ENCODE results near the gene TUBGCP4.
A peak's percentile ranks its signal among the peaks of the same experiment; 100 is the strongest.

TUBGCP4 gene

DNA sequence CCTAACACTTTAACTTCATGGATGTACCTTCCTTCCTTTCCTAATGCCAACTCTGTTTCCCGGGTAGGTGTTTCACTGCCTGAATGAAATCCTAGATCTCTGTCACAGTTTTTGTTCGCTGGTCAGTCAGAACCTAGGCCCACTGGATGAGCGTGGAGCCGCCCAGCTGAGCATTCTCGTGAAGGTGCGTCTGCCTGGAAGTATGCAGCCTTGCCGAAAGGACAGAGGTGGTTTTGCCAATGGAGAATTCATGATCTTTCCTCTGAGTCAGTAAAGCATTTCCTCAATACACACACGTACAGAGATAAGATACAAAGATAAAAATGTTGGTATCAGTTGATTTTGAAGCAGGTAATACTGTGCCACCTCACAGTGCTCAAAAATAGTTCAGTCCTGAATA, 32.7 kb downstream of the TUBGCP4 start:
- no peak for DNase-seq (ENCODE audit: low read depth in 2 of 2)

GRCh38 chr15:43404130-43404529, 33.2 kb downstream of the TUBGCP4 start:
- no peak for DNase-seq (ENCODE audit: low read depth in 2 of 2)

- DNase-seq (ENCODE audit: low read depth in 2 of 2), result no peak
These were observed 35.3 kb downstream of the TUBGCP4 start for GRCh38 chr15:43406189-43406588.

DNA sequence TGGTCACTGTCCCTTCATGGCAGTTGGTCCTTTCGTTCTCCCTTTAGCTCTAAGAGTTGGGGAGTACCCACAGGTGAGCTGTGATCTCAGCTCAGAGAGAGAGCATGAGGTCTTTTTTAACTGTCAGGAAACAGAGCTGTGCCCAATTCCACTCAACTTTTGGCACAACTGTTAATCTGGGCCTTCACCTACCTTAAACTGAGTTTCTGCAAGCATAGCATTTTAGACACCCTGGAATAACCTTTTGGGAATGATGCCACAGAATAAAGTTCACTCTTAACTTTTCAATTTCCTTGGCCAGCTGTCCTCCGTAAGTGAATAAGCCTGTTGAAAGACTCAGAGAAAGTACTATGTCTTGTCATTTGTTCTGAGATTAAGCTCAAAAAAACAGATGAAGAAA, 35.9 kb downstream of the TUBGCP4 start:
- no peak for DNase-seq (ENCODE audit: low read depth in 2 of 2)

- DNase-seq (ENCODE audit: low read depth in 2 of 2), result no peak
These were observed 37.9 kb downstream of the TUBGCP4 start for GRCh38 chr15:43408789-43409188.

DNA sequence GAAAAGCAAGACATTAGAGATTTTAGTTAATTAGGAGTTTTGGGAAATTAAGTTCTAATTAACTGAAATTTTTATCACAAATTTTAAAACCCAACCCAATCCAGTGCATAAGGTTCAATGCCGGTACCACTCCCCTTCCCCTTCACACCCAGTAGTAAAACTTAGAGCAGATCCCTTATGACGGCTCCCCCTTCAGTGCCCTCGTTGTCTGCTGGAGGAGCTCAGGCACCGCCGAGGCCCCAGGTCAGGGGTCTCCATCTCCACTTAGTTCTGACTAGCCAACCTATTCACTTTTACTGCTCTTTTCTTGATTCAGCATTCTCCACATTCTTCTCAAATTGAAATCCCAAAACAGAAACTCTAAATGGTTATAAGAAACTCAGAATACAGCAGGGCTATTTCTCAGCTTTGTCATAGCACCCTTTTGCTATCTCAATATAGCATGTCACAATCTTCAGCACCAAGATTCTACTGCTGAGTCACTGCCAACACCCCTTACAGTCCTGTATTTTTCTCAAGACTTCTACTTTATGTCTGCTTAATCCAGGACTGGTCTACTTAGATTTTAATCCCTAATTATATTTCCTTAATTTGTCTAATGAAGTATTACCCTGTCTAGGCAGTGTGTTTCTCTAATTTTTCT, 39.8 kb downstream of the TUBGCP4 start:
- no peak for DNase-seq (ENCODE audit: low read depth in 2 of 2)

- no peak for DNase-seq (ENCODE audit: low read depth in 2 of 2)
These were observed 41.2 kb downstream of the TUBGCP4 start for GRCh38 chr15:43412096-43412495.

DNA sequence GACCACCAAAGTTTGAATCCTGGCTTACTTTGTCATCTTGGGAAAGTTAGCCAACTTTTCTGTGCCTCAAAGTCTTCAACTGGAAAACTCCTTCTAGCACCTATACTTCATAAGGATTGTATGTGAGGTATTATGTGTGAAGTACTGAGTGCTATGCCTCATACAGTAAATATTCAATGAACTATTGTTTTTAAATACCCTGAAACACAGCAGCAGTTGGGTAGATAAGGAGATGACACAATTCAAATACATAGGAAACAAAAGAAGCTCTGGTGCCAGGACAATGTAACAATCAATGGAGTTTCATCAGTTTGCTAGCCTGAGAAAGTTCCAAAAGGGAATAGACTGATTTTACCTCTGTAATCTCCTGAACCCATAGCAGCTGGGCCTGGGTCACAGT, 43.3 kb downstream of the TUBGCP4 start:
- no peak for DNase-seq (ENCODE audit: low read depth in 2 of 2)

DNA sequence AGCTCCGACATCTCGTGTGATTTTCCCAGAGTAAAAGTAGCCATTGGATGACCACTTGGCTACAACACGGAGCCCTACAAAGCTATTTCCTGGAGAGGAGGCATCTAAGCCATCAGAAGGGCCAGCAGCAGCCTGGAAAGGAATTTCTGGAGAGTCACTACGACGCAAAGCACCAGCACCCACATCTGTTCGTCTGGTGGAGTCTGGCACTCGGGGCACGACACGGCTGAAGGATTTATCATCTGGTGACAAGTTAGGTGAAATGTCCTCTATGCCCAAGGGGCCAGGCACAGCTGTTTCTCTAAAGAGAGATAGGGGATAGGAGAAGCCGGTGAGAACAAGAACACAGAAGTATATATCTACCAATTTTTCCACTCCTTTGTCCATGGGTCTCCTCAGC, 49.5 kb downstream of the TUBGCP4 start:
- DNase-seq (ENCODE audit: low read depth in 2 of 2), result no peak

DNA sequence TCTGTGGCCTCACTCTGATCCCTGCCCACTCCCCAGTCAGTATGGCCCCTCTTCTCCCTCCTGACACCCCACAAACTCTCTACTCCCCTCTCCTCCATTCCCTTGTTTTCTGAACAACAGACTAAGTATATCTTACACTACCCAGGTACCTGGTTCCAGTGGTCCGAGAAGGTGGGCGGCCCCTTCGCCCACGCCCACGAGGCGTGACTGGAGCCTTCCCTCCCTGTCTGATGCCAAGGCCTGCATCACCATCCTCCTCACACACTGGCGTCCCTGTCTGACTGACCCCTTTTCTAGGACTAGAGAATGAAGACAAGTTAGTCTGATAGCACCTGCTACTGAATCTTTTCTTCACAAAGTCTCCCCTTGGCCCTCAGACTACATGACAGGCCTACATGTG, 50.0 kb downstream of the TUBGCP4 start:
- no peak for DNase-seq (ENCODE audit: low read depth in 2 of 2)

DNA sequence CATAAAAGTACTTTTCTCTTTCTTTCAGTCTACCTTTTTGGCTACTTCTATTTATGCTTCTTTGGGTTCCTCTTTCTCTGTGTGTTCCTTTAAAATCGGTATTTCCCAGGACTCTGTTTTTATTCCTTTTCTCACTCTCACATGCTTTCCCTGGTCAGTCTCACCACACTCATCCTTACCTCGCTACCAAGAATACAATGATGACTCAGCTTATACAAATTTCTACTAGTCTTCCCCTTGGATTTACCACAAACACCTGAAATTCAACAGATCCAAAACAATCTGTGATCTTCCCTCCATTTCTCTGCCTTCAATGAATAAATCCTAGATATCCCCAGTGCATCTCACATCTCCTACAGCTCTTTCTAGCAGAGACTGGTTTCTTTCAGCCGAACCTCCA, 52.9 kb downstream of the TUBGCP4 start:
- DNase-seq (ENCODE audit: low read depth in 2 of 2), result no peak

GRCh38 chr15:43429687-43430086, 58.8 kb downstream of the TUBGCP4 start:
- DNase-seq (ENCODE audit: low read depth in 2 of 2), result no peak

DNA sequence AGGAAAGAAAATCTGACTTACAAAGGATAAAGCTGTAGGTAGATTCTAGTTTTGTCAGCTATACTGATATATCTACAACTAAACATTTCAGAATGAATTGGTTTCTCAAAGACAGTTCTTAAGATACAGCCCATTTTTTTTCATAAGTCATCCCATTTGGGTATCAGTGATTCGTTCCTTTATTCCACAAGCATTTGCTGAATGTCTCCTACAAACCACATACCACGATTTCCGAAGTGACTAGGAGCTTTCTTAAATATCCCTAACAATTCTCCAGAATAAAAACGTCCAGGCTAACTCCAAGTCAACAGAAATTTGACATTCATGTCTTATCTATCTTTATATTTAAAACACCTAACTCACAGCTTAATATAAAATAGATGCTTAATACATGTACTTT, 62.3 kb downstream of the TUBGCP4 start:
- no peak for DNase-seq (ENCODE audit: low read depth in 2 of 2)

- no peak for DNase-seq (ENCODE audit: low read depth in 2 of 2)
These were observed 62.9 kb downstream of the TUBGCP4 start for GRCh38 chr15:43433661-43434303.

DNA sequence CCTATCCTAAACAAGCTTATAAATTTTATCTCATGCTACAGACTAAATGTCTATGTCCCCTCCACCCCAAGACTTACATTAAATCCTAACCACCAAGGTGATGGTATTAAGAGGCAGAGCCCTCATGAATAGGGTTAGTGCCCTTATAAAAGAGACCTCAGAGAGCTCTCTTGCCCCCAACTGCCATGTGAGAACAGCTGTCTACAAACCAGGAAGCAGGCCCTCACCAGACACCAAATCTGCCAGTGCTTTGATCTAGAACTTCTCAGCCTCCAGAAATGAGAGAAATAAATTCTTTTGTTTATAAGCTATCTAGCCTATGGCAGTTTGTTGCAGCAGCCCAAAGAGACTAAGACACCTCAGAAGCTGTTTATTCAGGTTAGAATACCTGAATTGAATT, 63.5 kb downstream of the TUBGCP4 start:
- DNase-seq (ENCODE audit: low read depth in 2 of 2), result no peak

GRCh38 chr15:43436395-43436794, 65.5 kb downstream of the TUBGCP4 start:
- DNase-seq (ENCODE audit: low read depth in 2 of 2), result no peak

GRCh38 chr15:43439268-43439667, 68.4 kb downstream of the TUBGCP4 start:
- no peak for DNase-seq (ENCODE audit: low read depth in 2 of 2)

- peak; percentile 1 to 9 for DNase-seq (ENCODE audit: low read depth in 2 of 2)
These were observed 69.9 kb downstream of the TUBGCP4 start for GRCh38 chr15:43440721-43441281.

DNA sequence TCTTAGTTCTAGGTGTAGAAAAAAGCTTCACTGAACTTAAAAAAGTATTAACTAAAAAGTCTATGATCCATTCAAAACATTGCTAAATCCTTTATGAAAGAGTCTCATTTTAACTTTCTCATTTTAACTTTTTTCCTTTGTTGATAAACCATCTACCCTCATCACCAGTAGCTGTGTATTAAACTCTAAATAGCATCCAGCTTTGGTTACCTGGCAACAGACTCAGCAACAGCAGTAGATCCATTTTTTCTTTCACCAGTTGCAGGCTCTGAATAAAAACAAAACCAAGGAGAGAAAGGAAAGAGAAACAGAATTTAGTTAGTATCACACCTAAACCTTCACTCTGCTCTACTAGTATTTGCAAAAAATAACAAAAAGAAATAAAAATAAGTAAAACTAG, 70.4 kb downstream of the TUBGCP4 start:
- DNase-seq (ENCODE audit: low read depth in 2 of 2), result no peak

DNA sequence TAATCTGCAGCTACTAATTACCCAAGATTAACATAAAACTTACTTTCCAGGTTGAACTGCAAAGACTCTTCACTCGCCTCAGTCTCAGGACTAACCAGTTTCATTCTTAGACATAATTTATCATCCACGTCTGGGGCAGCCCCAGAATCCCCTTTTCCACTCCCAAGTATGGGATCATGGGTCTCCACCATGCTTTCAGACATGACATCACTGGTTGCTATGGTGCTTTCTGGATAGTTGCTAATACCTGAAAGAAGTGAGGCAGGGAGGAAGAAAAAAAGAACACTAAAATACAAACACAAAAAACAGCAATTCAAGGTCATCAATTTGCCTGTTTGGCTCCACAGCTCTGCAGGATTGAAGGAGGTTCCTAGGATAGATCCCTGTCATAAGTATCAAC, 75.4 kb downstream of the TUBGCP4 start:
- DNase-seq (ENCODE audit: low read depth in 2 of 2), result no peak

- DNase-seq (ENCODE audit: low read depth in 2 of 2), result no peak
These were observed 79.1 kb downstream of the TUBGCP4 start for GRCh38 chr15:43449981-43450380.
